HepG2 (cell line): ENCODE measurements around the gene TMC4. TPM values are rescaled to one million over a fixed set of nuclear protein-coding genes. Genes with fewer than 3 reads are reported as not detected.
A peak's percentile ranks its signal among the peaks of the same experiment; 100 is the strongest.

ENCODE experiments used
- ATAD3A ChIP-seq: sonication (generic); formaldehyde crosslinking; IDR thresholded peaks from 2 replicates; pipeline ENCODE4 v1.4.0; 2020; ENCODE audit warnings: missing genetic modification reagents
- GABPB1 ChIP-seq: IDR thresholded peaks from 2 replicates; pipeline ENCODE4 v1.6.1; 2016; ENCODE audit warnings: mild to moderate bottlenecking, missing genetic modification reagents, moderate library complexity, missing compliant biosample characterization
- GLI4 ChIP-seq: sonication (generic); formaldehyde crosslinking; IDR thresholded peaks from 2 replicates; pipeline ENCODE4 v1.5.1; 2020; ENCODE audit warnings: missing genetic modification reagents, mild to moderate bottlenecking, moderate library complexity, borderline replicate concordance
- HOMEZ ChIP-seq: IDR thresholded peaks from 2 replicates; pipeline ENCODE4 v1.6.1; 2016; ENCODE audit warnings: low read depth
- LRRFIP1 ChIP-seq: sonication (generic); formaldehyde crosslinking; conservative IDR thresholded peaks from 2 replicates; pipeline ENCODE4 v1.4.0; 2020; ENCODE audit warnings: missing genetic modification reagents
- MYPOP ChIP-seq: sonication (generic); formaldehyde crosslinking; IDR thresholded peaks from 2 replicates; pipeline ENCODE4 v1.8.1; 2023; ENCODE audit warnings: mild to moderate bottlenecking, moderate library complexity, missing genetic modification reagents
- MZF1 ChIP-seq: sonication (generic); formaldehyde crosslinking; IDR thresholded peaks from 2 replicates; pipeline ENCODE4 v1.8.1; 2023; ENCODE audit warnings: mild to moderate bottlenecking, missing genetic modification reagents, borderline replicate concordance
- PLSCR1 ChIP-seq: sonication (generic); formaldehyde crosslinking; IDR thresholded peaks from 2 replicates; pipeline ENCODE4 v1.5.0; 2020; ENCODE audit warnings: missing genetic modification reagents, mild to moderate bottlenecking, borderline replicate concordance
- RFX3 ChIP-seq: IDR thresholded peaks from 2 replicates; pipeline ENCODE4 v1.6.1; 2016; ENCODE audit warnings: missing biosample characterization, missing genetic modification reagents
- SOX6 ChIP-seq, 2 experiments: fragments of 450-650 bp in 1 of 2; sonication (generic) in 1 of 2; formaldehyde crosslinking in 1 of 2; IDR thresholded peaks; 2 replicates each; pipeline versions ENCODE4 v1.4.0 to v1.6.1; 2017 to 2020; ENCODE audit warnings: antibody characterized with exemption in 1 of 2, mild to moderate bottlenecking in 1 of 2, missing genetic modification reagents in 1 of 2
- SPEN ChIP-seq: sonication (generic); formaldehyde crosslinking; IDR thresholded peaks from 2 replicates; pipeline ENCODE4 v1.5.1; 2020; ENCODE audit warnings: low read depth, mild to moderate bottlenecking, missing genetic modification reagents
- ZNF558 ChIP-seq: sonication (generic); formaldehyde crosslinking; IDR thresholded peaks from 2 replicates; pipeline ENCODE4 v1.9.0; 2022; ENCODE audit warnings: mild to moderate bottlenecking, missing genetic modification reagents, borderline replicate concordance
- ZNF574 ChIP-seq: sonication (generic); formaldehyde crosslinking; IDR thresholded peaks from 2 replicates; pipeline ENCODE4 v1.4.0; 2020; ENCODE audit warnings: missing genetic modification reagents
- ZNF607 ChIP-seq: sonication (generic); formaldehyde crosslinking; IDR thresholded peaks from 2 replicates; pipeline ENCODE4 v1.5.1; 2020; ENCODE audit warnings: missing genetic modification reagents, mild to moderate bottlenecking, borderline replicate concordance
- ZNF703 ChIP-seq: sonication (generic); formaldehyde crosslinking; IDR thresholded peaks from 2 replicates; pipeline ENCODE4 v1.5.1; 2020; ENCODE audit warnings: missing genetic modification reagents, mild to moderate bottlenecking, moderate library complexity, borderline replicate concordance
- ZSCAN21 ChIP-seq: sonication (generic); formaldehyde crosslinking; IDR thresholded peaks from 2 replicates; pipeline ENCODE4 v1.8.0; 2022; ENCODE audit warnings: mild to moderate bottlenecking, missing genetic modification reagents, moderate library complexity, borderline replicate concordance
- polyA plus RNA-seq, 8 experiments: library from polyadenylated mRNA; depleted of rRNA in 3 of 8; stranded (reverse) in 7 of 8; unstranded in 1 of 8; fragments of >200 nt; fragmentation: Illumina TruSeq in 4 of 8; extraction: Trizol in 4 of 8; gene quantifications; 2 replicates each; pipeline versions ENCODE4 v1.2.1 to v1.2.3, GENCODE V29; 2011 to 2016; ENCODE audit warnings: low read depth in 4 of 8, missing spikeins in 1 of 8, mixed read lengths in 1 of 8; ENCODE audit not compliant: insufficient read depth in 1 of 8
- total RNA-seq, 5 experiments: library from RNA; depleted of rRNA; stranded (reverse); fragments of >200 nt; fragmentation: Illumina TruSeq; extraction: Trizol; gene quantifications; 2 replicates each; pipeline ENCODE4 v1.2.3, GENCODE V29; 2016; ENCODE audit warnings: low read depth in 1 of 5

Gene TMC4
- total and polyA plus RNA-seq, 2 of the 13 experiments (the other 11 are each of a cell fraction or from before 2014, with no cell fraction given), result 0.13 to 0.24 TPM

- TF ChIP-seq ZNF703 (CRISPR knock-in tag) (no peak), ZNF558 (CRISPR knock-in tag) (no peak), LRRFIP1 (CRISPR knock-in tag) (no peak), ZNF574 (CRISPR knock-in tag) (peak; percentile 72), PLSCR1 (CRISPR knock-in tag) (no peak), GLI4 (CRISPR knock-in tag) (no peak), ZSCAN21 (0 out of 2 replicates have a peak, but pooled peaks have one; percentile 27), ZNF607 (CRISPR knock-in tag) (no peak), MYPOP (CRISPR knock-in tag) (no peak), SPEN (CRISPR knock-in tag) (no peak), MZF1 (CRISPR knock-in tag) (no peak), ATAD3A (CRISPR knock-in tag) (no peak), GABPB1 (CRISPR knock-in tag) (no peak), SOX6 (IDR thresholded peaks at IDR 0.05) (no peak), SOX6 (CRISPR knock-in tag; IDR thresholded peaks at IDR 0.05) (peak; percentile 72; the same call in 1 of the 2 replicates), HOMEZ (peak; percentile 48; the same call in 1 of the 2 replicates), RFX3 (CRISPR knock-in tag) (no peak)
Measured at GRCh38 chr19:54209811-54210494, 37.0 kb upstream of the TMC4 start (continued).
